Stimulated activated naive CD8-positive, alpha-beta T cell treated with anti-CD3 and anti-CD28 coated beads, Interleukin-15, amount 100 ng/mL, for 72 hours (primary cell): Measurements from ENCODE around the gene CYLD.

Experiments used
- ATAC-seq: fragments of 150-1000 bp; cut with Tn5 transposase; 2 replicates; pipeline ENCODE4 v1.10.0; 2021; ENCODE audit warnings: mild to moderate bottlenecking, moderate library complexity
- DNase-seq, 2 donors: peaks; one replicate each; pipeline ENCODE4 v3.0.0; 2021 to 2022
- H3K27ac Mint-ChIP-seq, 2 donors: one replicate each; pipeline ENCODE4 v1.8.0; 2022; ENCODE audit warnings: mild to moderate bottlenecking in 2 of 2, mixed read lengths in 2 of 2, moderate library complexity in 2 of 2
- H3K27me3 Mint-ChIP-seq: one replicate; pipeline ENCODE4 v1.8.0; 2022; ENCODE audit warnings: mixed read lengths
- H3K4me1 Mint-ChIP-seq: one replicate; pipeline ENCODE4 v1.8.0; 2022; ENCODE audit warnings: mild to moderate bottlenecking, mixed read lengths
- H3K4me3 Mint-ChIP-seq, 2 donors: one replicate each; pipeline ENCODE4 v1.8.0; 2022; ENCODE audit warnings: mild to moderate bottlenecking in 2 of 2, mixed read lengths in 2 of 2, moderate library complexity in 1 of 2
- H3K9me3 Mint-ChIP-seq, 2 donors: one replicate each; pipeline ENCODE4 v1.8.0; 2022; ENCODE audit warnings: mixed read lengths in 2 of 2

The CYLD gene

DNA sequence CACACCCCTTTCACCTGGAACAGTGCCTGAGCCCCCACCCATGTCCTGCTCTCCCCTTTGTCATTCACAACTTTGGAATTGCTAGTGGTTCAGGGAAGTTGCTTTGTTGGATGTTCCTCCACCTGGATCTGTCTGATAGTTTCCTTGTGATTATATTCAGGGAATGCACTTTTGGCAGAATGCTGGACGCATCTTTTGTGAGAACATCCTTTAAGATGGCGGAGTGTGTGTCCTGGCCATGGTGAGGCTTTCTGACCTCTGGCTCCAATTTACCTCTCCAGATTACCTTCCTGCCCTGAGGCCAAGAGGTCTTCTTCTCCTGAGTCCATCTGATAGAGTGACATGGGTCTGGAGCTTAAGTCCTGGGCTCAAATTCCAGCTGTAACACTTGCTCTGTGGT is 104.6 kb downstream of the CYLD start:
- no peak for DNase-seq
- H3K27ac Mint-ChIP-seq, result no peak overlapping the region
- no peak for ATAC-seq
- H3K27me3 Mint-ChIP-seq, result peaks cover 28% of the 10 kb centered on the region
- H3K4me3 Mint-ChIP-seq, result no peak overlapping the region
- H3K9me3 Mint-ChIP-seq, result no peaks in the 10 kb centered on the region
- H3K4me1 Mint-ChIP-seq, result peaks cover 13% of the 10 kb centered on the region

DNA sequence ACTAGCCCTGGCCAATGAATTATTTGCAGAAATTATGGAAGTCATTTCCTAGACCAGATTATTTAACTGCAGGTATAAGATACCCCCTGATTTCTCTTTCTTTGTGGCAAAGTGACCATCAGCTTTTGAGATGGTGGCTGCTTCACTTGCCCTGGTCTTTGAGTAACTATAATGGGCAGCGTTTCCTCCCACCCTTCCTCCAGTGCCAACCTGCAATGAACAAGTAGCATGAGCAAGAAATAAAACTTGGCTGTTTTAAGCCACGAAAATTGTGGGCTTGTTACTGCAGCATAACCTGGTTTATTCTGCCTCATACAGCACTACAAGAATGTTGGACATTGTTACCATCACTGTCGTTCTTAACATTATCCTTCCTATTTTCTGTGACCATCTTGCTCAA is 105.3 kb downstream of the CYLD start:
- Mint-ChIP-seq H3K9me3 (no peaks in the 10 kb centered on the region), H3K27ac (no peak overlapping the region), H3K27me3 (peaks cover 25% of the 10 kb centered on the region), H3K4me3 (no peak overlapping the region), H3K4me1 (peaks cover 7% of the 10 kb centered on the region)
- ATAC-seq (no peak), DNase-seq (no peak)

DNA sequence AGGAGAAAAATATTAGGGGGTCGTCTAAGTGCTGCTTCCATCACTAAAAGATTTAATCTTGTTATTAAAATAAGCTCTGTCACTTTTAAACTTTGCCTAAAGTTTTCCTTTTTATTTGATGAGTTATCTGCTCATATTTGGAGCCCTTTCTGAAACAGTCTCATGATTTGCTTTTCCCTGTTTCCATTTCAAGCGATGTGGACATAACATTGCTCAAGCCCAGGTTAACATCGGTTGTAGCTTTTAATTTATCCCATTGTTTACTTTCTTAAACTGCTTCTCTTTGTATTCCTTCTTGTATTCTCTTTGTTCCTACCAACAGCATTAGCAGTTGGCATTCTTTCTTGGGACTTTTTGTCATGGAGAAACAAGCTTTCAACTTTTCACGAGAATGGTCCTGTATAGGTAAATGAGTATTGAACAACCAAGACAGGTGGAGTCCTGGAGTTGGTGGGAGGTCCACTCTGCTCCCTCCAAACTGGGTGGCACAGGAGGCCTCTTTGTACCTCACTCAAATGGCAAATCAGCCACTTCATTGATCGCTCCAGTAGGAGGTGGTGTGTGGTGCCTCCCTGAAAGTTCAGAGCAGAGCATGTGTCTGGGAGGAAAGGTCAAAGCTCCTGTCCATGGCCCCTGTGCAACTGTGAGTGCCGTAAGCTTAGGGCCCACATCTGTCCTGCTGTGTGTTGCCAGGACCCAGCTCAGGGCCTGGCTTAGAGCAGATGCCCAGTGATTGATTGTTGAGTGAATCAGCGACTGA is 107.0 kb downstream of the CYLD start:
- H3K4me3 Mint-ChIP-seq, result no peak overlapping the region
- no peak overlapping the region for H3K27ac Mint-ChIP-seq
- no peaks in the 10 kb centered on the region for H3K4me1 Mint-ChIP-seq
- ATAC-seq (no peak), DNase-seq (no peak)
- peaks cover 26% of the 10 kb centered on the region for H3K27me3 Mint-ChIP-seq
- no peaks in the 10 kb centered on the region for H3K9me3 Mint-ChIP-seq
